GM18505 (cell line): ENCODE data around the gene C2orf69.

Experiments
- ATAC-seq: cut with Tn5 transposase; IDR thresholded peaks from one replicate; pipeline ENCODE4 v1.9.1; 2021; ENCODE audit not compliant: unreplicated experiment
- POLR2A ChIP-seq: IDR thresholded peaks from 4 replicates; pipeline ENCODE4 v1.6.1; 2011; ENCODE audit warnings: borderline replicate concordance; ENCODE audit not compliant: insufficient read depth, insufficient read length; ENCODE audit errors: extremely low read depth

Gene C2orf69

DNA sequence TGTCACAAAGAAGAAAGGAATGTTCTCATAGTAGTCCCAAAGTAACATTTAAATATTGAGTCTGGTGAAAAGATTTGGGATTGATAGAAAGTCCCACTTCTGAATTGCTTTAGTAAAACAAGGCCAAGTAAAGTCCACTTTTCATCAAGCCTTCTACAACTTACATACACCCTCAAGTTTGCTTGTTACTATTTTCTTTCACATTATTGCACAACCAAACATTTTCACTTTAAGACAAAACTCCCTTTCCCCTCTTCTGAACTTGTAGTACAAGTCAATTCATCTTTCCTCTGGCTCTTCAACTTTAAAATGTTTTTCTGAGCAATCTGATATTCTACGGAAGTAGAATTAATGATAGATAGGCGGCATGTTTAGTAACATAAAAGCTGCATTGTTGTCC is 55.3 kb downstream of the C2orf69 start:
- ATAC-seq: no peak
- no peak for TF ChIP-seq POLR2A

DNA sequence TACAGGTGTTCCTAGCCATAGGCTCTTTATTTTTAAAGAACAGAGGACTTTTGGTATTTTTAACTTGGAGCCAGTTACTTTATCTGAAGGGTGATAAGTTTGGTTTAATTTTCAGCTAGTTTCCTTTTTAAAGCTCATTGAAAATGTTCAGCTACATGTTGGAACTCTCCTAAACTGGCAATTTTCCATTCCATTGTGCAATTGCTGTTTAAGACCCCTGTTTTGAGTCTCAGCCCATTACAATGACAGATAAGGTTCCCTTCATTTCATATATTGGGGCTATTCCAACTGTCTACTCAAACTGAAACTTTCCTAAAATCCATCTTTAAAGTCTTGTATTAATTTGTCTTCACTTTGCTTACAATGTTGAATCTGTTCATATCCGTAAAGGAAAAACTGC is 55.9 kb downstream of the C2orf69 start:
- TF ChIP-seq POLR2A: no peak

DNA sequence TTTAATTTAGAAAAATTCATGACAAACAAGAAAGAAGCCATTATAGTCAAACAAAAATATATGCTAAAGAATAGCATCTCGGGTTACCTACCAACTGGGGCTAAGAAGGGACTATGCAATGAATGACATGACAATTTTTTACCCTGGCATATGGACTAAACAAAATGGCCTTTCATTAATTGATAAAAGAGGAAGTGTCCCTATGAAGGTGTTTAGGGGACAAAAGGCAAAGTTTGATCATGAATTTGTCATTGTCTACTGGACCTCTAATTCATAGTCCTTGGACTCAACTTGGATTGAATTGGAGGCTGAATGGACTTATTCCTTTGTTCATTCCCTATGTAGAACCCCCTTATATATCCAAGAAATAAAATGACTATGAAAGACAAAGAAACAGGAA is 57.0 kb downstream of the C2orf69 start:
- no peak for TF ChIP-seq POLR2A
- ATAC-seq: no peak

More for the DNA sequence above, 55.9 kb downstream of the C2orf69 start:
- ATAC-seq: no peak

DNA sequence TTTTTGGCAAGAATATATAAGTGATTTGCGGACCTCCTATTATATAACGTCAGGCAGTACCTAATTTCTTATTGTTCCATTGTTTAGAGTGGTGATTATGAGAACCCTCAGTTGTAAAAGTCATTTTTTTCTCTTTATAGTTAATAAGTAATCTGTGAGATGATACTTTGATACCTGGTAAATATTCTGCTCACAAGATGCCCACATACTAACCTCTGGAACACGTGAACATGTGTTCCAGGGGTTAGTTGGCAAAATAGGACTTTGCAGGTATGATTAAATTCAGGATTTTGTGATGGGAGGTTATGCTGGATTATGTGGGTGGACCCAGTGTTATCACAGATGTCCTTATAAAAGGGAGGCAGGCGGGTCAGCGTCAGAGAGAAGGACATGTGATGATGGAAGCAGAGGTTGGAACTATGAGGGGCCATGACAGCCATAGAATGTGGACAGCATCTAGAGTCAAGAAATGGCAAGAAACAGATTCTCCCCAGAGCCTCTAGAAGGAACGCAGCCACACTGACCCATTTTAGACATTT is 61.1 kb downstream of the C2orf69 start:
- TF ChIP-seq POLR2A: no peak

DNA sequence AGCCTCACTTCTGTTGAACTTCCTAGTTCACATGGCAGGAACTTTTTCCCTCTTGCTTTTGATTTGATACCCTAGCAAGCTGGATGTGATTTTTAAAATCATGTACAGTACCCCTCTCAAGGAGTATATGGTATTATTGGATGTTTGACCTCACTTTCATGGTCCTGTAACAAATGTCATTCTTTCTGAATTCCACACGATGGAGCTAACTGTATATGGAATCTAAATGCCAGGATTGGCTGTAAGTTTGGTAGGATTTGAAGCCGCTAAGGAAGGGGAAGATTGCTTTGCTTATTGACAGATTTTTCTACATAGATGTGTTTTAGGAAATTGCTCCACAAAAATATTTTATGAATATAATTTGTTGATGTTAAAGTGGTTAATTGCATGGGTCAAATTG is 62.6 kb downstream of the C2orf69 start:
- ATAC-seq: no peak
- no peak for TF ChIP-seq POLR2A

More for the DNA sequence above, 61.1 kb downstream of the C2orf69 start:
- ATAC-seq: no peak

DNA sequence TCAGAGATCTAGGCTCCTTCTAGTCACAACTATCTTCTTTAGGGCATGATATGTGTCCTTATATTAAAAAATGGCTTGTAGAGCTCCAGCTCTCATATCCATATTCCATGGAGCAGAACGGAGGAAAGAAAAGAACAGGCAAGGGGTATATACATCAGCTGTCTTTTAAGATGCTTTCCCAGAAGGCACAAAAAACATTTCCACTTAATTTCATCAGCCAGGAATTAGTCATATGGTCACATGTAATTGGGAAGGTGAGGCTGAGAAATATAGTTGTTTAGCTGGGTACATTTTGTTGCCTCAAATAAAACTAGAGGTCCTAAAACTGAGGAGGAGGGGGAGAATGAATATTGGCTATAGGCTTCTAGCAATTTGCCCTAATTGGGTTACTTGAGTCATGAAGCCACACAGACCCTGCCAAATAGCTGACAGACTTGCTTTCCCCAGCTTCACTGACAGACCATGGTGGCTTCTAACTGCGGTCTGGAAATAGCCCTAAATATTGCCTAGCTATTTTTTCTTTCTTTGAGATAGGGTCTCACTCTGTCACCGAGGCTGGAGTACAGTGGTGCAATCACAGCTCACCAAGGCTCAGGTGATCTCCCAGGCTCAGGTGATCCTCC is 64.3 kb downstream of the C2orf69 start:
- no peak for ATAC-seq

More for the DNA sequence above, 64.3 kb downstream of the C2orf69 start:
- TF ChIP-seq POLR2A: no peak
